ENCODE data around the gene SLC8B1.
A peak's percentile ranks its signal among the peaks of the same experiment; 100 is the strongest.

Gene SLC8B1

DNA sequence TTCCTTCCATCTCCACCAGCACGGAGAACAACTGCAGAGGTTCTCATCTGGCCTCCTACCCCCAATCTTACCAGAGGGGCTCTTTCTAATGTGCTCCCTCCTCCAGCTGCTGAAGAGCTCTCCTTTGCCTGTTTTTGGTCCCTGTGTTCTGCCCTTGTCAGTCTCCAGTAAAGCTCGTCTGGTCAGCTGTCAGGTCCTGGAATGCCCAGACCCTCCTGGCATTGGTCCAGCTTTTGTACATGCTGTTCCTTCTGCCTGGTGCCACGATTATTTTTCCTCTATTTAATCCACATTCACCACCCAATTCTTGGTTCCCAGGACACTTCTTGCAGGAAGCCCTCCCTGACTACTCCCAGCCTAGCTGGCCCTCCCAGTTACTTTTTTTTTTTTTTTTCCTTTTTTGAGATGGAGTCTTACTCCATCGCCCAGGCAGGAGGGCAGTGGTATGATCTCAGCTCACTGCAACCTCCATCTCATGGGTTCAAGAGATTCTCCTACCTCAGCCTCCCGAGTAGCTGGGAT is 6.5 kb downstream of the SLC8B1 start:
- H3K4me3 ChIP-seq (ENCODE audit: control insufficient read depth, low read depth, low read length) = no peak overlapping the region
- TF ChIP-seq, protein P1, sequence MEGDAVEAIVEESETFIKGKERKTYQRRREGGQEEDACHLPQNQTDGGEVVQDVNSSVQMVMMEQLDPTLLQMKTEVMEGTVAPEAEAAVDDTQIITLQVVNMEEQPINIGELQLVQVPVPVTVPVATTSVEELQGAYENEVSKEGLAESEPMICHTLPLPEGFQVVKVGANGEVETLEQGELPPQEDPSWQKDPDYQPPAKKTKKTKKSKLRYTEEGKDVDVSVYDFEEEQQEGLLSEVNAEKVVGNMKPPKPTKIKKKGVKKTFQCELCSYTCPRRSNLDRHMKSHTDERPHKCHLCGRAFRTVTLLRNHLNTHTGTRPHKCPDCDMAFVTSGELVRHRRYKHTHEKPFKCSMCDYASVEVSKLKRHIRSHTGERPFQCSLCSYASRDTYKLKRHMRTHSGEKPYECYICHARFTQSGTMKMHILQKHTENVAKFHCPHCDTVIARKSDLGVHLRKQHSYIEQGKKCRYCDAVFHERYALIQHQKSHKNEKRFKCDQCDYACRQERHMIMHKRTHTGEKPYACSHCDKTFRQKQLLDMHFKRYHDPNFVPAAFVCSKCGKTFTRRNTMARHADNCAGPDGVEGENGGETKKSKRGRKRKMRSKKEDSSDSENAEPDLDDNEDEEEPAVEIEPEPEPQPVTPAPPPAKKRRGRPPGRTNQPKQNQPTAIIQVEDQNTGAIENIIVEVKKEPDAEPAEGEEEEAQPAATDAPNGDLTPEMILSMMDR (IDR thresholded peaks at IDR 0.05; ENCODE audit: control insufficient read depth, insufficient read depth, low read depth, low read length, missing control alignments) = no peak
- no peak for DNase-seq (ENCODE audit: low read depth)

DNA sequence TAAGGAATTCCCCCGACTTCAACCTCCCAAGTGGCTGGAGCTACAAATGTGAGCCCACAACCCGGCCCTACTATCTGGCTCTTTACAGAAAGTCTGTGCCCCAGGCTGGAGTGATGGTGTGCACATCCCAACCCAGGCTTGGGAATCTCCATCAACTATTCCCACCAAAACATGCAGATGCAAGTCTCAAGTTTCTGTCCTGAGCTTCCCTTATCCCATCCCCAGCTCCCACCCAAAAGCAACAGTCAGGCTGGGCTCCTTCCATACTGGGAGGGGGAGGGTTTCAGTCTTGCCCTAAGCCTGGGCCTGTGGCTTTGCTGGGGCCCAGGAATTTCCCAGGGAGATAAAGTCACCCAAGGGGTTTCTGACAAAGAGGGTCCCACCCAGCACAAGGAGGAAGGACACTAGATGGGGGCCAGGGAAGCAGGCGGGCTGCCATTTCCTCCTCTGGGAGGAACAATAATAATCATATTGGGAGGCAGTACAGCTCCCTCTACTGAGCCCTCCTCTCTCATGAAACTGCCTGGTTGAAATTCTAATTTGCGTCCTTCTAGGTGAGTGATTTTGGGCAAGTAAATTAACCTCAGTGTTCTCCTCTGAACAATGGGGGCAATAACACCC is 8.0 kb downstream of the SLC8B1 start:
- TF ChIP-seq, protein P1 (IDR thresholded peaks at IDR 0.05; ENCODE audit: control insufficient read depth, insufficient read depth, low read depth, low read length, missing control alignments) = no peak
- no peak for DNase-seq (ENCODE audit: low read depth)
- H3K4me3 ChIP-seq (ENCODE audit: control insufficient read depth, low read depth, low read length) = no peak overlapping the region

DNA sequence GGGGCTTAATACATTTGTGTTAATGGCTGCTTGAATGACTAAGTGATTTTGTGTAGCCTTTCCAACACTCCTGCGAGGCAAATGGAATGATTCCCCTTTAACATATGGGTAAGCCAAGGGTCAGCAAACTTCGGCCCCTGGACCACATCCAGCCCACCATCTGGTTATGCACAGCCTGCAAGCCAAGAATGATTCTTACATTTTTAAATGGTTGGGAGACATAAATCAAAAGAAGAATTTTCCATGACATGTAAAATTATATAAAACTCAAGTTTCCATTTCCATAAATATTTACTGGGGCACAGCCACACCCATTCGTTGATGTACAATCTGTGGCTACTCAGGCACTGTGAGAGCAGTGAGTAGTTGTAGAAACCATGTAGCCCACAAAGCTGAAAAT is 9.0 kb downstream of the SLC8B1 start:
- TF ChIP-seq, protein P1 (IDR thresholded peaks at IDR 0.05; ENCODE audit: control insufficient read depth, insufficient read depth, low read depth, low read length, missing control alignments) = no peak
- DNase-seq (ENCODE audit: low read depth) = peak; percentile 35
- H3K4me3 ChIP-seq (ENCODE audit: control insufficient read depth, low read depth, low read length) = no peak overlapping the region

DNA sequence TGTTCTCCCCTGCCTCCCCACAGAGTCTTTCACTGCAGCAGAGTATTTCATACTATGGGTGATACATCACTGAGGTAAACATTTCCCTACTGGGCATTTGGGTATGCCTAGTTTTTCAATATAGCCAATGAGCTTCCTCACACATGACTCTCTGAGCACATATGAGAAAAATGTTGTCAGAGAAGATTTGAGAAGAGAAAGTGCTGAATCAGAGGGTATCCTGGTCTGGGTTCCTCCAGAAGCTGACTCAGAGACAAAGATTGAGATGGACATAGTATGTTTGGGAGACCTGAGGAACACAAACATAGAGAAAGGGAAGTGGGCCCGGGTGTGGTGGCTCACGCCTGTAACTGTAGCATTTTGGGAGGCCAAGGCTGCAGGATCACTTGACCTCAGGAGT is 12.6 kb downstream of the SLC8B1 start:
- H3K4me3 ChIP-seq (ENCODE audit: control insufficient read depth, low read depth, low read length) = no peak overlapping the region
- TF ChIP-seq, protein P1 (IDR thresholded peaks at IDR 0.05; ENCODE audit: control insufficient read depth, insufficient read depth, low read depth, low read length, missing control alignments) = no peak
- DNase-seq (ENCODE audit: low read depth) = no peak

DNA sequence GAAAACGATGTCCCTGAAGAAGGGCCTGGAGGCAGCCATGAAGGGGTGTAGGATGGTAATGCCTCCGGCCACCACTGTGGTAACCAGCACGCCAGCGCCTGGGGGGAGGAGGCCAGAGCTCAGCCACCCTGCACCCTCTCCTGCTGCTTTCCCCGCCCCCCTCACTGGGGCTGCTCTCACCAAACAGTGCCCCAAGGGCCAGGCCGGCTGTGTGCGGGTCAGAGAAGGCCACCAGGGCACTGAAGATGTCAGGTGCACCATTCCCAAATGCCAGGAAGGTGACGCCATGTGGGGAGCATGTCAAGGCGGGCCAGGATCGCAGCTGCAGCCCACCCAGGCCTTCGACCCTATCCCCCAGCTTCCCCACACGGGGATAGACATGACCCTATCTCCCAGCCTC is 14.5 kb downstream of the SLC8B1 start:
- TF ChIP-seq, protein P1 (IDR thresholded peaks at IDR 0.05; ENCODE audit: control insufficient read depth, insufficient read depth, low read depth, low read length, missing control alignments) = no peak
- no peak for DNase-seq (ENCODE audit: low read depth)
- H3K4me3 ChIP-seq (ENCODE audit: control insufficient read depth, low read depth, low read length) = no peak overlapping the region

GRCh38 chr12:113318900-113319628 is 15.8 kb downstream of the SLC8B1 start:
- no peak for DNase-seq (ENCODE audit: low read depth)
- TF ChIP-seq, protein P1 (IDR thresholded peaks at IDR 0.05; ENCODE audit: control insufficient read depth, insufficient read depth, low read depth, low read length, missing control alignments) = no peak

More at GRCh38 chr12:113318900-113319628, 15.8 kb downstream of the SLC8B1 start:
- no peak overlapping the region for H3K4me3 ChIP-seq (ENCODE audit: control insufficient read depth, low read depth, low read length)
